AG04449 (cell line): ENCODE data around the gene PMFBP1.
A peak's percentile ranks its signal among the peaks of the same experiment; 100 is the strongest.

Experiments
- CTCF ChIA-PET: fragments of 350-600 bp; formaldehyde crosslinking; extraction: SDS; loops from one replicate; lab custom pipeline; 2021; ENCODE audit warnings: antibody characterized with exemption; lab: Yijun Ruan, JAX
- POLR2A ChIA-PET: fragments of 400-600, 350-600 bp; formaldehyde crosslinking; extraction: SDS; loops from one replicate; lab custom pipeline; 2020; ENCODE audit warnings: antibody characterized with exemption, inconsistent platforms; lab: Yijun Ruan, JAX
- DNase-seq: peaks from one replicate; pipeline ENCODE4 v3.0.0-alpha.2; 2010; ENCODE audit warnings: low read depth, low spot score
- H3K4me3 ChIP-seq: 2 replicates; pipeline ENCODE4 v1.5.1; 2011; ENCODE audit warnings: low read depth, mild to moderate bottlenecking, control low read depth, low read length
- CTCF ChIP-seq: IDR thresholded peaks from one replicate; pipeline ENCODE4 v1.5.1; 2011; ENCODE audit warnings: mild to moderate bottlenecking, moderate library complexity, low read length, control low read depth, inconsistent platforms; ENCODE audit not compliant: insufficient read depth; ENCODE audit errors: missing control alignments

PMFBP1 gene

GRCh38 chr16:72201387-72201786, 29.4 kb upstream of the PMFBP1 start:
- CTCF ChIA-PET, result no interaction called here
- POLR2A ChIA-PET, result no interaction called here
- no peak overlapping the region for H3K4me3 ChIP-seq
- no peak for TF ChIP-seq CTCF
- DNase-seq, result no peak

GRCh38 chr16:72199761-72200337, 27.9 kb upstream of the PMFBP1 start:
- ChIA-PET CTCF (interaction anchor here (0.7 kb wide), 1 partner anchor 1679 kb away, joined by 3 read pairs; no protein-coding TSS in a partner anchor), POLR2A (interaction anchor here (0.7 kb wide), 1 partner anchor 294 kb away, joined by 3 read pairs; no protein-coding TSS in a partner anchor)
- TF ChIP-seq CTCF, result no peak
- no peak overlapping the region for H3K4me3 ChIP-seq
- DNase-seq, result no peak

- no peak for DNase-seq
- no peak overlapping the region for H3K4me3 ChIP-seq
- ChIA-PET CTCF (no interaction called here), POLR2A (no interaction called here)
- TF ChIP-seq CTCF, result no peak
Measured at GRCh38 chr16:72198771-72199201, 26.8 kb upstream of the PMFBP1 start.

GRCh38 chr16:72198021-72198711, 26.2 kb upstream of the PMFBP1 start:
- CTCF ChIA-PET, result no interaction called here
- no peak for TF ChIP-seq CTCF
- POLR2A ChIA-PET, result no interaction called here
- no peak overlapping the region for H3K4me3 ChIP-seq
- DNase-seq, result peak; percentile 49

GRCh38 chr16:72197545-72197944, 25.6 kb upstream of the PMFBP1 start:
- TF ChIP-seq CTCF, result no peak
- DNase-seq, result no peak
- POLR2A ChIA-PET, result no interaction called here
- CTCF ChIA-PET, result no interaction called here
- no peak overlapping the region for H3K4me3 ChIP-seq

- ChIA-PET CTCF (interaction anchor here (1.2 to 1.8 kb wide), 2 partner anchors 11 to 271 kb away, joined by 3 to 5 read pairs; no protein-coding TSS in a partner anchor), POLR2A (no interaction called here)
- no peak for DNase-seq
- TF ChIP-seq CTCF, result peak; percentile 15
- no peak overlapping the region for H3K4me3 ChIP-seq
Measured at GRCh38 chr16:72195609-72196008, 23.7 kb upstream of the PMFBP1 start.
